ENCODE measurements around the gene PDE6B.
A peak's percentile ranks its signal among the peaks of the same experiment; 100 is the strongest.
"Not testable (repeated sequence)": the region's sequence is repeated elsewhere in the genome, so short reads cannot be mapped to it uniquely, and the experiment has no call there.

Gene PDE6B

GRCh38 chr4:667545-667925 is 42.2 kb downstream of the PDE6B start:
- no peak overlapping the region for H3K4me3 ChIP-seq (replicated peaks; ENCODE audit: low read depth, low read length)
- no peak for DNase-seq (ENCODE audit: low read depth)
- TF ChIP-seq CTCF (IDR thresholded peaks at IDR 0.05; ENCODE audit: low read length, missing control alignments) = no peak

GRCh38 chr4:668219-668618 is 42.8 kb downstream of the PDE6B start:
- not testable (repeated sequence) for DNase-seq (ENCODE audit: low read depth); H3K4me3 ChIP-seq (replicated peaks; ENCODE audit: low read depth, low read length)

GRCh38 chr4:669806-670559 is 44.6 kb downstream of the PDE6B start:
- not testable (repeated sequence) for DNase-seq (ENCODE audit: low read depth); H3K4me3 ChIP-seq (replicated peaks; ENCODE audit: low read depth, low read length)

- no peak for DNase-seq (ENCODE audit: low read depth)
- no peak for TF ChIP-seq CTCF (IDR thresholded peaks at IDR 0.05; ENCODE audit: low read length, missing control alignments)
- H3K4me3 ChIP-seq (replicated peaks; ENCODE audit: low read depth, low read length) = no peak overlapping the region
Measured at GRCh38 chr4:671769-672168, 46.4 kb downstream of the PDE6B start.

DNA sequence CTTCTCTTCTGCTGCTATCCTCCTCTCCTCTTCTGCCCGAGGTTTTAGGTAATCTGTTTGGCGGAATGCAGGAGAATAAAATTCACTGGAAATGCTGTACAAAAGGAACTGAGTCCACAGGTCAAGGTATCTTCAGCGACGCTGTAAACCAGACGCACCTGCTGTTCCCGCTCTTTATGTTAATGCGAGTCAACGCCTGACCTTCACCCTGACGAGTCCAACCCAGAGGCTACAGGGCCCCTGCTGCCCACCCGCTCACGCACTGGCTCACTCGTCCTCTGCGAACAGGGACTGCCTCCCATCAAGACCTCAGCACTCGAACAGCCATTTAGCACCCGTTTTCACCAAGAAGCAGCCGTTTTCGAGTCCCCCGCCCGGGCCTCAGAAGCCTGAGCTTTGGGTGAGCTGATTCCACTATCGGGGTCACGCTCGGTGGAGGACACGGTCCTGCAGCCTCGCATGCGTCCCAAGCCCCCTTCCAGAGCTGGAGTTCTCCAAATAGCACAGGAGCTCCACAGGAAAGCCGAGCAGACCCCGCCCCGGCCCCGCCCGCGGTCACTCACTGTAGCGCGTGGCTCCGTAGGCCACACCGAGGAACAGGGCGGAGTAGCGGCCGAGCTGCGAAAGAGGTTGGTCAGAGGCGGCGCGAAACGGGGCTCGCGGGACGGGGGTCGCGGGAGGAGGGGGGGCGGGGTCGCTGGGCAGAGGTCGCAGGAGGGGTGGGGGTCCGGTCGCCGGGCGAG is 48.1 kb downstream of the PDE6B start:
- no peak for TF ChIP-seq CTCF (IDR thresholded peaks at IDR 0.05; ENCODE audit: low read length, missing control alignments)
- H3K4me3 ChIP-seq (replicated peaks; ENCODE audit: low read depth, low read length) = peak overlapping the region; percentile 81
- no peak for DNase-seq (ENCODE audit: low read depth)

GRCh38 chr4:674172-675035 is 49.0 kb downstream of the PDE6B start, which contains the start of the genes ATP5ME and MYL5:
ATP5ME (minus strand) TSS chr4:674276; CDS start chr4:674247, 29 bp downstream.
MYL5 (plus strand) TSS chr4:674542; CDS start chr4:678027, 3,485 bp downstream.
- TF ChIP-seq CTCF (IDR thresholded peaks at IDR 0.05; ENCODE audit: low read length, missing control alignments) = peak; percentile 43
- DNase-seq (ENCODE audit: low read depth) = peak; percentile 97
- H3K4me3 ChIP-seq (replicated peaks; ENCODE audit: low read depth, low read length) = peak within 1 kb of the TSS; percentile 81

DNA sequence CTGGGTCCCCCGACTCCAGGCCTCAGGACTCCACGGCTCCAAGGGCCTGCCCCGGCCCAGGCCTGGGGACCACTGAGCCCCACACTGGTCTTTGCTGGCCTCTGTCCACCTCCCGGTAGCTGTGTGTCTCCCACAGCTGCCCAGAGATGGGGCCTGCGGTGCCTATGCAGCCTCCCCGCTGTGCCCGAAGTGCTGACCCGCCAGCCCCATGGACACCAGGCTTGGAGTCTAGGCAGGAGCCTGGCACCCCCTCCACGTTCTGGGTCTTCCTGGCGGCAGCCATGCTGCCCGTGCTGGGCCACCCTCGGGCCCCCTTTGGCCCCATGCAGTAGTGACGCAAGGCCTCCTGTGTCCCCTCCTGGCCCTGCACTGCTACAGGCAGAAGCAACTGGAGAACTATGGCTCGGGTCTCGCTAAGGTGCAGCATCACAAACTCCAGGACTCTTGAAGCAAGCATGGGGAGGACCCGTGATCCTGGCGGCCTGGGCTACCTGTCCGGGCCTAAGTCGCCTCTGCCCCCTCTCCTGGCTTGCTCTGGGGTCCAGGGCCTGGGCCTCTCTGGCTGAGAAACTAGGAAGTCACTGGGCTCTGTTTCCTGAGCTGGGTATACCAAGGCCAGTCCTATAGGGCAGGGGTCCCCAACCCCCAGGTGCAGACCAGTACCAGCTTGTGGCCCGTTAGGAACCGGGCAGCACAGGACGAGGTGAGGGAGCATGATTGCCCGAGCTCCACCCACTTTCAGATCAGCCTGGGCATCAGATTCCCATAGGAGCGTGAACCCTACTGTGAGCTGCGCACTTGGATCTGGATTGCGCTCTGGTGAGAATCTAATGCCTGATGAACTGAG is 49.9 kb downstream of the PDE6B start:
- no peak for DNase-seq (ENCODE audit: low read depth)
- no peak for TF ChIP-seq CTCF (IDR thresholded peaks at IDR 0.05; ENCODE audit: low read length, missing control alignments)
- H3K4me3 ChIP-seq (replicated peaks; ENCODE audit: low read depth, low read length) = peak overlapping the region; percentile 81

Measured in fibroblast of pulmonary artery (primary cell).